GM19452 (cell line): ENCODE data around the gene HRH4.

Experiments used
- ATAC-seq: cut with Tn5 transposase; IDR thresholded peaks from one replicate; pipeline ENCODE4 v1.9.1; 2021; ENCODE audit not compliant: unreplicated experiment

The HRH4 gene

GRCh38 chr18:24460388-24460787 is at the start of gene HRH4:
Gene HRH4, plus strand, starts transcription at chr18:24460637. Its CDS starts 92 bp downstream, at chr18:24460729.
- no peak for ATAC-seq

- ATAC-seq, result no peak
Observed at GRCh38 chr18:24413148-24413547, 47.3 kb upstream of the HRH4 start.

- ATAC-seq, result no peak
Observed at GRCh38 chr18:24414349-24415003, 46.0 kb upstream of the HRH4 start.

GRCh38 chr18:24417480-24417879 is 43.0 kb upstream of the HRH4 start:
- ATAC-seq, result no peak

GRCh38 chr18:24420551-24420950 is 39.9 kb upstream of the HRH4 start:
- ATAC-seq, result no peak

GRCh38 chr18:24421831-24422230 is 38.6 kb upstream of the HRH4 start:
- no peak for ATAC-seq

- ATAC-seq, result no peak
Observed at GRCh38 chr18:24426073-24426397, 34.4 kb upstream of the HRH4 start.

- peak; percentile 92 for ATAC-seq
Observed at GRCh38 chr18:24426398-24427294, 33.8 kb upstream of the HRH4 start, which contains the start of gene IMPACT. Gene IMPACT, plus strand, starts transcription at chr18:24426670. Its CDS starts 87 bp downstream, at chr18:24426757.

GRCh38 chr18:24427484-24427883 is 33.0 kb upstream of the HRH4 start:
- ATAC-seq, result no peak

GRCh38 chr18:24428709-24429108 is 31.7 kb upstream of the HRH4 start:
- ATAC-seq, result no peak

- no peak for ATAC-seq
Observed at GRCh38 chr18:24429188-24429587, 31.2 kb upstream of the HRH4 start.

GRCh38 chr18:24432618-24433017 is 27.8 kb upstream of the HRH4 start:
- no peak for ATAC-seq

- ATAC-seq, result no peak
Observed at GRCh38 chr18:24436939-24437338, 23.5 kb upstream of the HRH4 start.

GRCh38 chr18:24443870-24444269 is 16.6 kb upstream of the HRH4 start:
- no peak for ATAC-seq

- peak; percentile 69 for ATAC-seq
Observed at GRCh38 chr18:24446453-24446852, 14.0 kb upstream of the HRH4 start.

GRCh38 chr18:24446953-24447538 is 13.4 kb upstream of the HRH4 start:
- ATAC-seq, result no peak

- ATAC-seq, result no peak
Observed at GRCh38 chr18:24447961-24448360, 12.5 kb upstream of the HRH4 start.

GRCh38 chr18:24456549-24456948 is 3.9 kb upstream of the HRH4 start:
- ATAC-seq, result peak; percentile 96

- ATAC-seq, result no peak
Observed at GRCh38 chr18:24459772-24460171, 665 bp upstream of the HRH4 start.

- ATAC-seq, result no peak
Observed at GRCh38 chr18:24461996-24462395, 1.6 kb downstream of the HRH4 start.

- no peak for ATAC-seq
Observed at GRCh38 chr18:24462838-24463775, 2.7 kb downstream of the HRH4 start.
